Activated CD8-positive, alpha-beta T cell treated with anti-CD3 and anti-CD28 coated beads for 36 hours (primary cell): ENCODE data around the gene GNAT1. TPM values are rescaled to one million over a fixed set of nuclear protein-coding genes. Genes with fewer than 3 reads are reported as not detected.

Experiments used
- ATAC-seq: fragments of 200-7000 bp; cut with Tn5 transposase; one replicate; pipeline ENCODE4 v1.10.0; 2021; ENCODE audit warnings: mild to moderate bottlenecking, moderate library complexity
- CTCF ChIA-PET: fragments of 350-600 bp; sonication (Branson Sonifier 250); formaldehyde crosslinking; loops from one replicate; lab custom pipeline; 2021; ENCODE audit warnings: antibody characterized with exemption; lab: Charles Lee
- POLR2A ChIA-PET: fragments of 350-600 bp; sonication (Branson Sonifier 250); formaldehyde crosslinking; loops from one replicate; lab custom pipeline; 2021; ENCODE audit warnings: antibody characterized with exemption; lab: Charles Lee
- DNase-seq: peaks from one replicate; pipeline ENCODE4 v3.0.0-alpha.2; 2020
- H3K27ac Mint-ChIP-seq: one replicate; pipeline ENCODE4 v1.8.0; 2021; ENCODE audit warnings: mild to moderate bottlenecking, mixed read lengths
- H3K27me3 Mint-ChIP-seq: one replicate; pipeline ENCODE4 v1.8.0; 2021; ENCODE audit warnings: mixed read lengths
- H3K36me3 Mint-ChIP-seq: one replicate; pipeline ENCODE4 v1.8.0; 2021; ENCODE audit warnings: low read depth, mixed read lengths
- H3K4me1 Mint-ChIP-seq: one replicate; pipeline ENCODE4 v1.8.0; 2021; ENCODE audit warnings: low read depth, mixed read lengths
- H3K4me3 Mint-ChIP-seq: one replicate; pipeline ENCODE4 v1.8.0; 2021; ENCODE audit warnings: mild to moderate bottlenecking, moderate library complexity, mixed read lengths
- H3K9me3 Mint-ChIP-seq: one replicate; pipeline ENCODE4 v1.8.0; 2021; ENCODE audit warnings: mixed read lengths
- intact Hi-C: fragments of 100-400 bp; cut with micrococcal nuclease; formaldehyde crosslinking; loops from one replicate; pipeline ENCODE4 v1.10.0; 2022
- total RNA-seq, 2 experiments: library from RNA; stranded (reverse); gene quantifications; one replicate each; pipeline ENCODE4 v1.2.3, GENCODE V29; 2021
- TF ChIP-seq, protein P1 (sequence below): fragments of 200-600 bp; IDR thresholded peaks from one replicate; pipeline ENCODE4 v1.8.0; 2022; ENCODE audit warnings: antibody characterized with exemption, mild to moderate bottlenecking

GNAT1 gene
- total RNA-seq, 2 experiments from 2014 or later = 0.11 to 0.23 TPM

DNA sequence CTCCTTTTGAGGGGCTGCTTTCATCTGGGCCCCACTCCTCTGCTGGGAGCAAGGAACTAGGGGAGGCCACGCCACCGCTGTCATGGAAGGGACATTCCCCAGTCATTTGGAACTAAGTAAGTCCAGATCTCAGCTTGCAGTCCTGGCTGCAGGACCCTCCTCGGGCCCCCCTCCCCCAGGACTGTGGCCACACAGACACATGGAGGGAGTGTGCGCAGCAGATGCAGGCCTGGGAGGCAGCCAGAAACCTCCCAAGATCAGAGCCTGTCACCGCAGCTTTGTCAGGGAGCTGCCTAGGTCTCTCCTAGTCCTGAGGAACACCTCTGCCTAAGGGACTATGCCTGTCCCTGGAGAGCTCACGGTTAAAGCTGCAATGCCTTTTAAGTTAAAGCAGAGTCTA is 43.5 kb upstream of the GNAT1 start:
- Mint-ChIP-seq H3K27ac (no peak overlapping the region), H3K27me3 (no peaks in the 10 kb centered on the region), H3K36me3 (no peaks in the 10 kb centered on the region), H3K9me3 (no peaks in the 10 kb centered on the region), H3K4me3 (no peak overlapping the region), H3K4me1 (no peaks in the 10 kb centered on the region)
- no peak for ATAC-seq
- intact Hi-C loops = no loop called here
- CTCF ChIA-PET = no interaction called here
- DNase-seq = no peak
- POLR2A ChIA-PET = no interaction called here
- TF ChIP-seq, protein P1, sequence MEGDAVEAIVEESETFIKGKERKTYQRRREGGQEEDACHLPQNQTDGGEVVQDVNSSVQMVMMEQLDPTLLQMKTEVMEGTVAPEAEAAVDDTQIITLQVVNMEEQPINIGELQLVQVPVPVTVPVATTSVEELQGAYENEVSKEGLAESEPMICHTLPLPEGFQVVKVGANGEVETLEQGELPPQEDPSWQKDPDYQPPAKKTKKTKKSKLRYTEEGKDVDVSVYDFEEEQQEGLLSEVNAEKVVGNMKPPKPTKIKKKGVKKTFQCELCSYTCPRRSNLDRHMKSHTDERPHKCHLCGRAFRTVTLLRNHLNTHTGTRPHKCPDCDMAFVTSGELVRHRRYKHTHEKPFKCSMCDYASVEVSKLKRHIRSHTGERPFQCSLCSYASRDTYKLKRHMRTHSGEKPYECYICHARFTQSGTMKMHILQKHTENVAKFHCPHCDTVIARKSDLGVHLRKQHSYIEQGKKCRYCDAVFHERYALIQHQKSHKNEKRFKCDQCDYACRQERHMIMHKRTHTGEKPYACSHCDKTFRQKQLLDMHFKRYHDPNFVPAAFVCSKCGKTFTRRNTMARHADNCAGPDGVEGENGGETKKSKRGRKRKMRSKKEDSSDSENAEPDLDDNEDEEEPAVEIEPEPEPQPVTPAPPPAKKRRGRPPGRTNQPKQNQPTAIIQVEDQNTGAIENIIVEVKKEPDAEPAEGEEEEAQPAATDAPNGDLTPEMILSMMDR = no peak

DNA sequence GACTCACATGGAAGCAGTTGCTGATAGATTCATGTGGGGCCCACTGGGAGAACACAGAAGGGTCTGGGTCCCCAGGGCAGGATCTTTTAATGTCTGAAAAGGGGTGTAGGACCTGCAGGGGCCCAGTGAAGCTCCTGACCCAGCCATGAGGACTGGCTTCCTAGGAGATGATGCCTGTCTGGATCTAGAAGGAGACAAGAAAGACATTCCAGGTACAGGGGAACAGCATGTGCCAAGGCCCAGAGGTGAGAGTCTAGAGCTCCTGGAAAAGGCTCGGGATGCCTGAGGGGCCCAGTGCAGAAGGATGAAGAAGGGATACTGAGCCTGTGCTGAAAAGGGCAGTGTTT is 41.0 kb upstream of the GNAT1 start:
- TF ChIP-seq, protein P1 = no peak
- Mint-ChIP-seq H3K4me1 (peaks cover 3% of the 10 kb centered on the region), H3K9me3 (no peaks in the 10 kb centered on the region), H3K27me3 (peaks cover 14% of the 10 kb centered on the region), H3K36me3 (no peaks in the 10 kb centered on the region), H3K27ac (no peak overlapping the region), H3K4me3 (no peak overlapping the region)
- ChIA-PET POLR2A (interaction anchor here (0.6 to 1.2 kb wide), 2 partner anchors 26 to 167 kb away, joined by 3 read pairs; no protein-coding TSS in a partner anchor), CTCF (interaction anchor here (1.1 kb wide), 1 partner anchor 37 kb away, joined by 5 read pairs; no protein-coding TSS in a partner anchor)
- intact Hi-C loops = no loop called here
- DNase-seq = no peak
- ATAC-seq = no peak

DNA sequence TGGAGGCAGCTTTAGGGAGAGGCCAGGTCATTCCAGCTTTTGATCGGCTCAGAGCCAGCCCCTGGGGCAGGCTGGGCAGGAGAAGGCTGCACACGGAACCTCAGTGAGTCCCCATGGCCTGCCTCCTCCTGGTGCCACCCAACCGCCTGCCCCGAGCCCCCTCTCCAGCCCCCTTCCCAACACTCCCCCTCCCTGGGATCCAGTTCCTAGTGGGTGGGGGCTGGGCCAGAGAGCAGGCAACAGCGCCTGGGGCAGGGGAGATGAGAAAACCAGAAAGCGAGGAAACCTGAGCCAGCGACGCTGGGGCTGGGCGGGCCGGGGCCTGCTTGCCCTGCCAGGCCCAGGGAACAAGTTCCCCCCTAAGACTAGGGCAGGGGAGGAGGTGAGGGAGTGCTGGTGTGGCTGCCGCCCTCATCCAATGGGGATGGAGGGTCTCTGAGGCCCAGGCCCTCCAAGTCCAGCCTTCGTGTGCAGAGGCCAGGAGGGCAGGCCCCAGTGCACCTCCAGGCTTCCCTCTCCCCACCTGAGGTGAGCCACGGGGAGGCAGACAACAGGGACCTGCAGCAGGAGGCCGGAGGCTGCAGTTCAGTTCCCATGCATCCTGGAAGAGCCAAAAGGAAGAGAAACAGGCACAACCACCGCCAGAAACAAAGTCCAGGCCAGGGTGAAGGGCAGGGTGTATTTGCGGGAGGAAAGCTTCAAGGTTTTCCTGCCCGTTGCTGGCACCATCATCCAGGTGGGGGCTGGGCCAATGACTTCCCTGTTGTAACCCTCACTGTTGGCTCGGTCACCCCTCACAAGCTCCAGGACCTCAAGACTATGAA is 40.3 kb upstream of the GNAT1 start:
- TF ChIP-seq, protein P1 = no peak
- CTCF ChIA-PET = interaction anchor here (1.1 to 1.5 kb wide), 2 partner anchors 13 to 36 kb away, joined by 4 to 5 read pairs; no protein-coding TSS in a partner anchor
- H3K4me3 Mint-ChIP-seq = no peak overlapping the region
- H3K27me3 Mint-ChIP-seq = peaks cover 20% of the 10 kb centered on the region
- no peaks in the 10 kb centered on the region for H3K36me3 Mint-ChIP-seq
- H3K9me3 Mint-ChIP-seq = no peaks in the 10 kb centered on the region
- POLR2A ChIA-PET = interaction anchor here (0.7 to 1.2 kb wide), 3 partner anchors 42 to 543 kb away, joined by 3 read pairs; no protein-coding TSS in a partner anchor
- intact Hi-C loops = no loop called here
- DNase-seq (no peak), ATAC-seq (no peak)
- no peak overlapping the region for H3K27ac Mint-ChIP-seq
- peaks cover 8% of the 10 kb centered on the region for H3K4me1 Mint-ChIP-seq

DNA sequence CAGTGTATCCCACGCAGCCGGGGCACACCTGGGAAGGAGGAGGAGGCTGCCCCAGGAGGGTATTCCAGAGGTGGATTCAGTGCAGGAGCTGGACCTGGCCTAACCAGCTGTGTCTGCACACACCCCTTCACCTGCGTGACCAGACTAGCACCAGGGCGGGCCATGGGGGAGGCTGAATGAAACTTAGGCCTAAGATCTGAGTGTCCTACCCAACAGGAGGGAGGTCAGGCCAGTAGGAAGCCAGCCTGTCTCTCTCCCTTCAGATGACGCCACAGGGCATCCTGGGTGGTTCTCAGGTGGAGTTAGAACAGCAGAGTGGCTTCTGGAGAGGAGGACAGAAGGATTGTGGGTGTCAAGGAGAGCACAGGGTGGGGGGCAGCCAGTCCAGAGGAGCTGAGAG is 39.7 kb upstream of the GNAT1 start:
- ATAC-seq (no peak), DNase-seq (no peak)
- H3K36me3 Mint-ChIP-seq = no peaks in the 10 kb centered on the region
- no peak overlapping the region for H3K4me3 Mint-ChIP-seq
- TF ChIP-seq, protein P1 = no peak
- peaks cover 8% of the 10 kb centered on the region for H3K4me1 Mint-ChIP-seq
- H3K27ac Mint-ChIP-seq = no peak overlapping the region
- H3K27me3 Mint-ChIP-seq = peaks cover 24% of the 10 kb centered on the region
- POLR2A ChIA-PET = interaction anchor here (0.7 to 0.9 kb wide), 2 partner anchors 41 to 544 kb away, joined by 3 read pairs; no protein-coding TSS in a partner anchor
- intact Hi-C loops = no loop called here
- H3K9me3 Mint-ChIP-seq = no peaks in the 10 kb centered on the region
- CTCF ChIA-PET = interaction anchor here (1.5 kb wide), 1 partner anchor 12 kb away, joined by 4 read pairs; no protein-coding TSS in a partner anchor
